Lower leg skin (tissue), 3 donors: ENCODE measurements around the gene SCMH1.

ENCODE experiments used
- CTCF ChIP-seq, 3 donors: fragments of 450-650 bp; IDR thresholded peaks; one replicate each; pipeline ENCODE4 v1.5.1; 2016; ENCODE audit warnings: antibody characterized with exemption in 3 of 3, mild to moderate bottlenecking in 3 of 3, moderate library complexity in 2 of 3
- POLR2A ChIP-seq, 2 donors: fragments of 450-650 bp; IDR thresholded peaks; one replicate each; pipeline ENCODE4 v1.6.1; 2016 to 2017; ENCODE audit warnings: antibody characterized with exemption in 2 of 2, mild to moderate bottlenecking in 1 of 2, moderate library complexity in 1 of 2

GRCh38 chr1:41101950-41102607 is 140.0 kb downstream of the SCMH1 start:
- TF ChIP-seq CTCF (IDR thresholded peaks at IDR 0.05) (no peak), POLR2A (IDR thresholded peaks at IDR 0.05) (no peak)
